HG02973 (cell line): ENCODE measurements around the gene MAP3K1.

ENCODE experiments used
- ATAC-seq: cut with Tn5 transposase; IDR thresholded peaks from one replicate; pipeline ENCODE4 v1.9.1; 2021; ENCODE audit warnings: moderate library complexity; ENCODE audit not compliant: unreplicated experiment

The MAP3K1 gene

GRCh38 chr5:56845277-56845676, 29.9 kb downstream of the MAP3K1 start:
- ATAC-seq: no peak

GRCh38 chr5:56845904-56846480, 30.6 kb downstream of the MAP3K1 start:
- no peak for ATAC-seq

GRCh38 chr5:56848206-56848605, 32.9 kb downstream of the MAP3K1 start:
- ATAC-seq: no peak

- no peak for ATAC-seq
Measured at GRCh38 chr5:56849671-56850070, 34.3 kb downstream of the MAP3K1 start.

- no peak for ATAC-seq
Measured at GRCh38 chr5:56850423-56850822, 35.1 kb downstream of the MAP3K1 start.

GRCh38 chr5:56851258-56851941, 36.1 kb downstream of the MAP3K1 start:
- no peak for ATAC-seq

GRCh38 chr5:56852228-56853000, 37.1 kb downstream of the MAP3K1 start:
- no peak for ATAC-seq

GRCh38 chr5:56853698-56854097, 38.3 kb downstream of the MAP3K1 start:
- no peak for ATAC-seq

GRCh38 chr5:56854920-56855319, 39.6 kb downstream of the MAP3K1 start:
- no peak for ATAC-seq

- ATAC-seq: no peak
Measured at GRCh38 chr5:56856541-56857178, 41.3 kb downstream of the MAP3K1 start.

- no peak for ATAC-seq
Measured at GRCh38 chr5:56858777-56859442, 43.6 kb downstream of the MAP3K1 start.

GRCh38 chr5:56861893-56862485, 46.6 kb downstream of the MAP3K1 start:
- ATAC-seq: no peak

- ATAC-seq: no peak
Measured at GRCh38 chr5:56862909-56863308, 47.6 kb downstream of the MAP3K1 start.

- no peak for ATAC-seq
Measured at GRCh38 chr5:56871777-56872176, 56.4 kb downstream of the MAP3K1 start.

GRCh38 chr5:56873056-56873455, 57.7 kb downstream of the MAP3K1 start:
- ATAC-seq: no peak

GRCh38 chr5:56876327-56876726, 61.0 kb downstream of the MAP3K1 start:
- ATAC-seq: no peak

- no peak for ATAC-seq
Measured at GRCh38 chr5:56881571-56881970, 66.2 kb downstream of the MAP3K1 start.

GRCh38 chr5:56893251-56893951, 78.1 kb downstream of the MAP3K1 start:
- no peak for ATAC-seq

GRCh38 chr5:56896763-56897162, 81.4 kb downstream of the MAP3K1 start:
- no peak for ATAC-seq

GRCh38 chr5:56898213-56898612, 82.9 kb downstream of the MAP3K1 start:
- no peak for ATAC-seq
